ENCODE data around the gene RAP1GAP. TPM values are rescaled to one million over a fixed set of nuclear protein-coding genes. Genes with fewer than 3 reads are reported as not detected.

RAP1GAP gene
- total RNA-seq, 1 donor from 2014 or later: 0.64 TPM

DNA sequence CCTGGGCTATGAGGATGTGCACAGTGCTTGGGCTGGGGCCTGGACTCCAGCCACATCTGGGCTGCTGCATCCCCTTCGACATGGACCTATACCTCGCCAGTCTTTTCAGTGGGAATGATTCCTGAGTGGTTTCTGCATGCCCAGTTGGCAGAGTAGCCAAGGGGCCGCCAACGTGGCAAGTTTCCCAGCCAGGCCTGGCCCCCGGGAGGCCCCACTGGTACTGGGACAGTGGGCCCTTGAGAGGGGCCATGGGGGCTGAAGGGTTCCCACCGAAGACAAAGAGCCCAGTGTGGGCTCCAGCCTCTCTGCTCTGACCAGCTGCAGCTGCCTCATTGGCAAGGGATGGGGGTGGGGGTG, 15.4 kb downstream of the RAP1GAP start:
- no peak for DNase-seq (ENCODE audit: low spot score in 2 of 2)
- Histone ChIP-seq H3K27ac (no peak overlapping the region), H3K4me1 (peaks cover 5% of the 10 kb centered on the region in 2 donors), H3K27me3 (peaks cover 8% of the 10 kb centered on the region), H3K36me3 (no peaks in the 10 kb centered on the region), H3K9me3 (no peaks in the 10 kb centered on the region), H3K4me3 (no peak overlapping the region)
- TF ChIP-seq, protein P1, sequence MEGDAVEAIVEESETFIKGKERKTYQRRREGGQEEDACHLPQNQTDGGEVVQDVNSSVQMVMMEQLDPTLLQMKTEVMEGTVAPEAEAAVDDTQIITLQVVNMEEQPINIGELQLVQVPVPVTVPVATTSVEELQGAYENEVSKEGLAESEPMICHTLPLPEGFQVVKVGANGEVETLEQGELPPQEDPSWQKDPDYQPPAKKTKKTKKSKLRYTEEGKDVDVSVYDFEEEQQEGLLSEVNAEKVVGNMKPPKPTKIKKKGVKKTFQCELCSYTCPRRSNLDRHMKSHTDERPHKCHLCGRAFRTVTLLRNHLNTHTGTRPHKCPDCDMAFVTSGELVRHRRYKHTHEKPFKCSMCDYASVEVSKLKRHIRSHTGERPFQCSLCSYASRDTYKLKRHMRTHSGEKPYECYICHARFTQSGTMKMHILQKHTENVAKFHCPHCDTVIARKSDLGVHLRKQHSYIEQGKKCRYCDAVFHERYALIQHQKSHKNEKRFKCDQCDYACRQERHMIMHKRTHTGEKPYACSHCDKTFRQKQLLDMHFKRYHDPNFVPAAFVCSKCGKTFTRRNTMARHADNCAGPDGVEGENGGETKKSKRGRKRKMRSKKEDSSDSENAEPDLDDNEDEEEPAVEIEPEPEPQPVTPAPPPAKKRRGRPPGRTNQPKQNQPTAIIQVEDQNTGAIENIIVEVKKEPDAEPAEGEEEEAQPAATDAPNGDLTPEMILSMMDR (IDR thresholded peaks at IDR 0.05): no peak
- intact Hi-C loops (cut with DNase I): no loop called here

DNA sequence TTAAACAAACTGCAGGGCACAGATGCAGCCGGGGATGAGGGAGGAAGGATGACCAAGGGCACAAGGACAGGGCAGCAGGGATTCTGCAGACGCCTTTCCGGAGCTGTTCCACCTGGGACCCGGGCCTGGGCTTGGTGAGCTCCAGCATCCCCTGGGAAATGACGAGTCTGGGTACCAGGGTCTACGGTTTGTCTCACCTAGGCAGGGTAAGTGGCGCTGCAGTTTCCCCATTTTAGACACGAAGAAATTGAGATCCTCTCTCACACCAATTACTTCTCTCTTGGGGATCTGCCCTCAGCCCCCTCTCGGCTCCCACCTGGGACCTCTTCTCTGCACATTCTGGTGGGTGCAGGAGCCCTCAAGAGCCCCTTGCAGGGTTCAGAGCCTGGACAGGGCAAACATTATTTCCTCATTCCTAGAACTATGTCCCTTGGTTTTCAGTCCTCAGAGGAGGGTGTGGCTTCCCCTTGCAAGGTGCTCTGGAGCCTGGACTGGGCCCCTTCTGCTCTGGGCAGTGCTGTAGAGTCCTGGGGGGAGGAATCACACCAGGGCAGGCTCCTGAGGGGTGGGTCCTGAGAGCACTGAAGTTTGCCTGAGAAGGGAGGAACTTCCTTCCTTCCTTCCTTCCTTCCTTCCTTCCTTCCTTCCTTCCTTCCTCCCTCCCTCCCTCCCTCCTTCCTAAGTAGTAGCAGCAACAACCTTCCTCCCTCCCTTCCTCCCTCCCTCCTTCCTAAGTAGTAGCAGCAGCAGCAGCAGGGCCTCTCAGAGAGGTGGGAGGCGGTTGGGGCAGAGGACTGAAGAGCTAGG, 16.0 kb downstream of the RAP1GAP start:
- Histone ChIP-seq H3K4me1 (peaks cover 5% of the 10 kb centered on the region in 2 donors), H3K4me3 (no peak overlapping the region), H3K27me3 (peaks cover 8% of the 10 kb centered on the region), H3K9me3 (no peaks in the 10 kb centered on the region), H3K27ac (no peak overlapping the region), H3K36me3 (no peaks in the 10 kb centered on the region)
- TF ChIP-seq, protein P1 (IDR thresholded peaks at IDR 0.05): no peak
- intact Hi-C loops (cut with DNase I): no loop called here
- DNase-seq (ENCODE audit: low spot score in 2 of 2): no peak

DNA sequence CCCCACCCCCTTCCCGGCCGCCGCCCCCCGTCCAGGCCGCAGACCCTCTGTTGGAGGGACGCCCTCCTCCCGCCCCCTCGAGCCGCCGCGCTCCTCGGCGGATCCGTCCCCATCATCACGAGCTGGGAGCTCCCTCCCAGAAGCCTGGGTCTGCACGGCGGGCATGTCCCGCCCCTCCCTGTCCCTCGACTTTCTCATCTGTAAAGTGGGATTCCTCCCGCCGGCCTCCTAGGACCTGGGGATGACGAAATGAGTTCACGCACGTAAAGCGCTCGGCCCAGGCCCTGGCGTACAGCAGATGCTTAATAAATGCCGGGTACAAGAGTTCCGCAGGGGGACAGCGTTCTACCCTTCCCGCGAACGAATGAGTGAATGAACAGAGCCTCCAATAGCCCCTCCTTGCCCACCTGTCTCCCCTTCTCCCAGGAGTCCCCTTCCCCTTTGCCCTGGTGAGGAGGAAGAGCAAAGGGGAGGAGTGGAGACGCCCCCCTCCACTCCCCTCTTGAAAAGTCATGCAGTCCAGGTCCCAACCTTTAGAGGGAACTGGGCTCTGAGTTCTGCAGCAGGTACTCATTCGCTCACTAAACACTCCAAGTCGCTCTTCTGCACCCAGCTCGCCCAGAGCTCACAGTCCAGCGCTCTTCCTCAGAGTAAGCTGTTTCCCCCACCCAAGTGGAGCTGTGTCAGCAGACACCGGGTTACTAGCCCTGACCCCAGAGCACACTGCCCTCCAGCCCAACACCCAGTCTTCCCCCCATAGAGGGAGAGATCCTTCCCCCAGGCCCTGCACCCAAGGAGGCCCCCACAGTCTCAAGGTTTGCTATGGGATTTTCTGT, 16.8 kb downstream of the RAP1GAP start:
- H3K27me3 ChIP-seq: peaks cover 8% of the 10 kb centered on the region
- peak overlapping the region; percentile 48 to 66 for H3K4me3 ChIP-seq
- intact Hi-C loops (cut with DNase I): no loop called here
- TF ChIP-seq, protein P1 (IDR thresholded peaks at IDR 0.05): no peak
- H3K4me1 ChIP-seq: peaks cover 5% of the 10 kb centered on the region in 2 donors
- H3K36me3 ChIP-seq: no peaks in the 10 kb centered on the region
- H3K9me3 ChIP-seq: no peaks in the 10 kb centered on the region
- no peak for DNase-seq (ENCODE audit: low spot score in 2 of 2)
- no peak overlapping the region for H3K27ac ChIP-seq

DNA sequence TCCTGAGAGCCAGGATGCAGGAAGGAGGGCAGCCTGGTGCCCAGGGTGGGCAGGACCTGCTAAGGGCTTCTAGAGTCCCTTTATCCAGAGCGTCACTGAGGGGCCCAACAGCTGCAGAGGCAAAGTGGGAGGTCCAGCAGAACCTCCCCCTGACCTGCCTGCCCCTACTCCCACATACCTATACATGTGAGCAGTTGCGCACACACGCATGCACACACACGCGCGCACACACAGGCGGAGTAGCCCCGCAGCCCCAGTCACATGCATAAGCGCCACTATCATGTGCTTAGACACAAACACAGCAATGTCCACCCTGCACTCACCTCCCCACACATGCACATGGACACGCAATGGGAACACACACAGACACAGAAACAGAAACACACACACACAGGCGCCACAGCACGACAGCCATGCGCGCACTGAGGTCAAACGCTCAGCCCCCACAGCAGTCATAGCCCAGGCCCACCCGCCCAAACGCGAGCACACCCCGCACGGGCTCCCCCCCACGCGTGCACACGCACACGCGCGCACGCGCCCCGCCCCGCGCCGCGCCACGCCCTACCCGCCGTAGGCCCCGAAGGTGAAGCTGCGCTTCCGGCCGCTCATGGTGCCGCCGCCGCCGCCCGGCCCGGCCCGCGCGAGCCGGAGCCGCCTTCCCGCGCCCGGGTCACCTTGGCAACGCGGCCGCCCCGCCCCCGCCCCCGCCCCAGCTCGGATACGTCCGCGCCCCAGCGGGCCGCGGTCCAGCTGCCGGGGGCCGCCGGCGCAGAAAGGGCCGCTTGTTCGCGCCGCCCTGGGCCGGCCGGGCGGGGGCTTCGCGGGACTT, 17.7 kb downstream of the RAP1GAP start:
- Histone ChIP-seq H3K36me3 (no peaks in the 10 kb centered on the region), H3K27me3 (peaks cover 8% of the 10 kb centered on the region), H3K4me1 (peaks cover 5% of the 10 kb centered on the region in 2 donors), H3K27ac (no peak overlapping the region), H3K9me3 (no peaks in the 10 kb centered on the region), H3K4me3 (peak overlapping the region; percentile 48 to 66)
- intact Hi-C loops (cut with DNase I): no loop called here
- TF ChIP-seq, protein P1 (IDR thresholded peaks at IDR 0.05): no peak
- DNase-seq (ENCODE audit: low spot score in 2 of 2): no peak

DNA sequence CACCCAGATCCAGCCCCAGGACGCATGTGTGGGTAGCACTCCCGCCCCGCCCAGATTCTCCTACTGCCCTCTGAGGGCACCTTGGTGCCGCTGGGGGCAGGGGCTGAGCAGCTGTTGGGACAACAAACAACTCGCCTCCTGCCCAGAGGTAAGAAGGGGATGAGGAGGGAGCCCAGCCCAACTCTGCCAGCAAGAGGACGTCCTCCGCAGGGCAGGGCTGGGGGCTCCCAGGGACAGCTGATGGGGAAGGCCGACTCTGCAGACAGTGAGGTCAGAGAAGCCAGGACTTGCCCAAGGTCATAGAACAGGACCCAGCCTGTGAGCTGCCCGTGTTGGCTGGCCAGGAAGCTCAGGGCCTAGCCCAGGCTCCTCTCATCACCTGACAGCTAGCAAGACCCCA, 18.8 kb downstream of the RAP1GAP start:
- peaks cover 8% of the 10 kb centered on the region for H3K27me3 ChIP-seq
- intact Hi-C loops (cut with DNase I): no loop called here
- no peak for DNase-seq (ENCODE audit: low spot score in 2 of 2)
- H3K27ac ChIP-seq: no peak overlapping the region
- H3K4me3 ChIP-seq: no peak overlapping the region
- TF ChIP-seq, protein P1 (IDR thresholded peaks at IDR 0.05): no peak
- peaks cover 5% of the 10 kb centered on the region in 2 donors for H3K4me1 ChIP-seq
- H3K36me3 ChIP-seq: no peaks in the 10 kb centered on the region
- H3K9me3 ChIP-seq: no peaks in the 10 kb centered on the region
